Measurements from ENCODE around the gene GPC3.

Gene GPC3

DNA sequence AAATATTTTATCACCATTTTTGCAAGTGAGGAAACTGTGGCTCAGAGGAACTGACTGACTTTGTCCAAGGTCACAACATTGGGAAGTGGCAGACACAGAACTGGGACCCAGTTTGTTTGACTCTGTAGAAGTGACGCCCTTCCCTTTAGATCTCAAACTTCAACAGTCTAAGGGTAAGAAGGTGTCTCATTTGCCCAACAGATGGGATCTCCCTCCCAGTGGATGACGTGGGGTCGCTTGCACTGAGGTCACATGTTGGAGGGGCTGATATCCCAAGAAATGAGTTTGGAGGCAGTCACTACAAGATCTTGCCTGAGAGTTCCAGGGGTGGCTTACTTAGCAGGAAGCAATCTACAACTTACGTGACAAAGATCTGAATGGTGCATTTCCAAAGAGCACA, 397.6 kb downstream of the GPC3 start:
- no peak for DNase-seq

DNA sequence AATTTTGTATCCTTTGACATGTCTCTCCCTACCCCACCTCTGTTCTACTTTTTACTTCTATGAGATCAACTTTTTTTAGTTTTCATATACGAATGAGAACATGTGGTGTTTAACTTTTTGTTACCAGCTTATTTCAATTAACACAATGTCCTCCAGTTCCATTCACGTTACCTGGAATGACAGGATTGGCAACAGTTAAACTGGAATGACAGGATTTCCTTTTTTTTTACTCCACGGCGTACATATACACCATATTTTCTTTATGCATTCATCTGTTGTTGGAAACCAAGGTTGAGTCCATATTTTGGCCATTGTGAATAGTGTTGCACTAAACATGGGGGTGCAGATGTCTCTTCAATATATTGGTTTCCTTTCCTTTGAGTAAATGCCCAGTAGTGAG, 398.3 kb downstream of the GPC3 start:
- no peak for DNase-seq

DNA sequence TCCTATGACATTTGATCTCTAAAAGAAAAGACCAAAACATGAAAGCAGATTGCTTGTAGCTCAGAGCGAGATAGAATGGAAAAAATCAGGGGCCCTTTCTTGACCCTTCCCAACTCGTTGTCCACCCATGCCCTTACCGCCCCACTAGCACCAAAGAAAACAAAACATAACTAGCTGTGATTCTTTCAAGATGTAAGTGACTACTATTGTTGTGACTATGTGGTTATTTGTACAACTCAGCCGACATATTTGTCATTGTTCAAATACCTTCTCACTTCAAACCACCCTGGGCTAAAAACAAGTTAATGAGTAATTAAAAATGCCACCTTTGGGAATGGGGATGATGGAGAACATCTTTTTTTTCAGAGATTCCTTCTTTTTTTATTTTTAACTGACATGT, 399.0 kb downstream of the GPC3 start:
- DNase-seq = no peak

DNA sequence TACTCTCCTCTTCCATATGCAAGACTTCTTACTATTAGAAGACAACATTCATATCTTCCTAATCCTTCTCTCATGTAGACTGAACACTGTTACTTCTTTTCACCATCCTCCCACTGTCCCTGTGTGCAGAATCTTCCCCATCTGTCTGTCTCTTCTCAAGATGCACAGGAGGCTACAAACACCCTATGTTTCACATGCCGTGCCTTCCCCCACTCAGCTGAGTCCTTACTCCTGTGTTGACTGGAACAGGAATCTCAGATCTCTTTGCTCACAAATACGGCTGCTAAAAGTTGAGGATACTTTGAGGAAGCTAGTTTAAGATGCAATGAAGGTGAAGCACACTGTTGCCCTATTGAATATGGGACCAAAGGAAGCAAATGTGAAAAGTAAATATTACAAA, 401.6 kb downstream of the GPC3 start:
- DNase-seq = no peak

DNA sequence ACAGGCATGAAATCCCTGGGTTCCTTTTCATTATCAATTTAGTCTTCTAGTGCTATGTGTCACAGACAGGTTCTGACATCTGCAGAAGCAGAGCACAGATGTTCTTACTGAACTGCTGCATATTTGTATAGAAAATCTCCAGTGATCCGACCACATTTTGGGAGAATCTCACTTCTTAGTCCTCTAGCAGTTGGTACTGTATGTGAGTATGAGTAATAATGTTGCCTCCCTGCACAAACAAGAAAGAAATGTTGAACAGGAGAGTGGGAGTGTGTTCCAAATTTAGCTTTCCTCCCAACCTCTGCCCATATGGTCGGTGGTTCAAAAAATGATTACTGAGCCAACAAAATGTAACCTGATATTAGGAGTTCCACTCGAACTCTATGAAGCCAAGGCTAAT, 404.8 kb downstream of the GPC3 start:
- DNase-seq = no peak

GRCh38 chrX:133579631-133580030, 405.8 kb downstream of the GPC3 start:
- no peak for DNase-seq

DNA sequence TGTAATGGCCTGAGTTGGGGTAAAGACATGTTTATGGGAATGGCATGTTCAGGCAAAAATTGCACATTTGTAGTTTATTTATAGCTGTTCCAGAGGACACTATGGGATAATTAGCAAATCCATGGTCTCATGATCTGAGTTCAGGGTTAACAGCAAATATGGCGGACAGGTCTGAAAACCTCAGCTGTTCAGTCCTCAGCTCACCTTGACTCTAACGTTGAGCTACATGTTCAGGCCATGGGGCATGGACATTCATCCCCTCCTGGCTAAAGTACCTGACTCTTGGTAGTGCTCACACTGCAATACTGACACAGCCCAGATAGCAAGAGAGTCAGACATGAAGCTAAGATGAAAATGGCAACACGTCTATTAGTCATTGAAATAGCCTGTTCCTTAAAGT, 408.5 kb downstream of the GPC3 start:
- DNase-seq = no peak

- DNase-seq = no peak
Observed at GRCh38 chrX:133575501-133576136, 409.8 kb downstream of the GPC3 start.

DNA sequence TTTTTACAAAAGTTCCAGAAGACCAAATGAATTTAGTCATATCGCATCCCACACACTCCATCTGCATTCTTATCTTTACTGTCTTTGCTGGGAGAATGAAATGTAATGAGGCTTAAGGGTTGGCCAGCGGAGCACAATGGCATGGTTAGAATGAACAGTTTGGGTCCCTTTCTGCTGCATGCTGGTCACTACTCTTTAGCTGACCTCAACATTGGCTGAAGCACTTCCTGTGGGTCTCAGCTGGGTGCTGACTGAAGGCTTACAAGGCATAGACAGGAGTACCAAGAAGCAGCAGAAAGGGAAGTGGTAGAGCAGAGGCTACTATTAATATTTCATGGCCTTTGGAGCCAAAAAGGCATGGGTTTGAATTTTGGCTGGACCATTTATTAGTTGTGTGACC, 410.7 kb downstream of the GPC3 start:
- no peak for DNase-seq

- DNase-seq = no peak
Observed at GRCh38 chrX:133570549-133570948, 414.8 kb downstream of the GPC3 start.

DNA sequence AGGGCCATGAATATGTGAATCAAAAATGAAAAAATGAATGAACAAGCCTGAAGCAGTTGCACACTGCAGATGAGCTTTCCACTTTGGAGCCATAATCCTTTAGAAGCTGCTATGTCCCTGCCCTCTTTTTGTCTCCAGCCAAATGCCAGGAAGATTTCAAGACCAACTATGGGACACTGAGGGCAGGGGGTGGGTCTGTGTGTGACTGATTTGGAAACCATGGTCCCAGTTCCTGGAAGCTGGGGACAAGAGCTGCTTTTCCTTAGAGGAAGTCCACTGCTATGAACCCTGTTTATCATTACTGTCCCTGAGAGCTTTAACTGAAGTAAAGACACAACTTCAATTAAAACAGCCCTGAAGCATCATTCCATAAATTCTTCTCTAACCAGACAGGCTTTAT, 416.2 kb downstream of the GPC3 start:
- no peak for DNase-seq

GRCh38 chrX:133568109-133568508, 417.3 kb downstream of the GPC3 start:
- no peak for DNase-seq

- DNase-seq = no peak
Observed at GRCh38 chrX:133566876-133567275, 418.5 kb downstream of the GPC3 start.

GRCh38 chrX:133563705-133564104, 421.7 kb downstream of the GPC3 start:
- DNase-seq = no peak

- no peak for DNase-seq
Observed at GRCh38 chrX:133561251-133561650, 424.1 kb downstream of the GPC3 start.

GRCh38 chrX:133559909-133560308, 425.5 kb downstream of the GPC3 start:
- no peak for DNase-seq

- DNase-seq = no peak
Observed at GRCh38 chrX:133555782-133556458, 429.5 kb downstream of the GPC3 start.

DNA sequence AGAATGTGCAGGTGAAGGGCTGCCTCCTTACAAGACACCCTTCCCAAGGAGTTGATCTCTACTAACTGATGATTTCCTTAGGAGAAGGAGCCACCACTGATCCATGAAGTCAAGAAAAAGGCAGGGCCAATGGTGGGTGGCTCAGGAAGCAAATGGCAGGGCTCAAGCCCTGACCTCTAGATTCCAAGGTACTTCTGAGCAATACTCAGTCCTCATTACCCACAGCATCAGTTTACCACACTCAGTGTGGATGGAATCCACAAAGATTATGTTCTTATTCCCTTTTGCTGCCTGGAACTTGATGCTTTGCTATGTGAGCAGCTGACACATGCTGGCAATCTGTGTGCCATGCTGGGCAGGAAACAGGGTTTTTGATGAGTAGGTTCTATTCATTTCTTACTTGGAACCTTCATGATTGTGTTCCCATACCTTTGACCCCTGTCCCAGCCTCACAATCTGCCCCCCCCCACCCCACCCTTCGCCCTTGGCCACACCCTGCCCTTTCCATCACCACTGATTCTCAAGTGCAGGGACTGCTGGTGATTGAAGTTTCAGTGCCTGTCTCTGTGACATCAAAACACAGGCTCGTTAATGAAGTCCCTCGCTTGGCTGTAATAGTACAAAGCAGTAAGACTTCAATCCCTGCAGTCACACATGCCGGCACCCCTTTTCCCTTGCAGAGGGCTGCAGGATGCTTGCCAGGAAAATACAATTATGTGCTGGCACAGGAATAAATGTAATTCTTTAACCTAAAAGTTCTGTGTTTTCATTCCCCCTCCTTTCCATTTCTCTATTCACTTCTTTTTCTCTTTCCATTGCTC, 434.5 kb downstream of the GPC3 start:
- no peak for DNase-seq

DNA sequence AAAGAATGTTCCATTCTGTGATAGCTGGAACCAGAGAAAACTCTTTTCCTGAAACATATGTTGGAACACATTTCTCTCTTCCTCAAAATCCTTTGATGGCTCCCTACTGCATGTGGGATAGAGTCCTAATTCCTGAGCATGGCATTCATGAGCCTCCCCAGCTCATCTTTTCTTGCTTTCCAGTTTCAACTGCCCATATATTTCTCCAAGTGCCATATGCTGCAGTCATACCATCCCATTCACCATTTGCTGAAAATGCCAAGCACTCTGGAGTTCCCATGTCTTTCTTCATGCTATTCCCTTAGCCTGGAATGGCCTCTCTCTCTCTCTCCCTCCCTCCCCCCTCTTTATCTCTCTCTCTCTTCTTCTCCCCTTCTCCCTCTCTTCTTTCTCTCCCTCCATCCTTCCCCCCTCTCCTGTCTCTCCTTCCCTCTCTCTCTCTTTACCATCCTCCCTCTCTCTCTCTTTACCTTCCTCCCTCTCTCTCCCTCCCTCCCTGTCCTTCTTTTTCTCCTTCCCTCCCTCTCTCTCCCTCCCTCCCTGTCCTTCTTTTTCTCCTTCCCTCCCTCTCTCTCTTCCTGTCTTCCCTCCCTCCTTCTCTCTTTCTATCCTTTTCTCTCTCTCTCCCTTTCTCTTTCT, 436.0 kb downstream of the GPC3 start:
- DNase-seq = no peak

GRCh38 chrX:133546441-133546840, 439.0 kb downstream of the GPC3 start:
- DNase-seq = no peak

- no peak for DNase-seq
Observed at GRCh38 chrX:133544778-133545177, 440.6 kb downstream of the GPC3 start.

DNA sequence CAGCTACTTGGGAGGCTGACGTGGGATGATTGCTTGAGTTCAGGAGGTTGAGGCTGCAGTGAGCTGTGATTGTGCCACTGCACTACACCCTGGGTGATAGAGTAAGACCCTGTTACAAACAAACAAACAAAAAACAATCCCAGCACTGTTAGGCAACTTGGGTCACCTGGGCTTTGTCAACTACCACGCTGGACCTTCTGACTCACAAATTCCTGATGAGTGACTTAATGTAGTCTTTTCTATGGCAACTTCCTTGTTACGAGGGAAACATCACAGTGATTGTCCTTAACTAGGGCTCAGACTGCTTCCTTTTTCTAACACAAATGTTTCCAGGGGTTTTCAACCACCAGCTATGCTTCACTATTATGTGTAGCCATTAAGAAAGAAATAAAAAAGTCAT, 441.3 kb downstream of the GPC3 start:
- no peak for DNase-seq

DNA sequence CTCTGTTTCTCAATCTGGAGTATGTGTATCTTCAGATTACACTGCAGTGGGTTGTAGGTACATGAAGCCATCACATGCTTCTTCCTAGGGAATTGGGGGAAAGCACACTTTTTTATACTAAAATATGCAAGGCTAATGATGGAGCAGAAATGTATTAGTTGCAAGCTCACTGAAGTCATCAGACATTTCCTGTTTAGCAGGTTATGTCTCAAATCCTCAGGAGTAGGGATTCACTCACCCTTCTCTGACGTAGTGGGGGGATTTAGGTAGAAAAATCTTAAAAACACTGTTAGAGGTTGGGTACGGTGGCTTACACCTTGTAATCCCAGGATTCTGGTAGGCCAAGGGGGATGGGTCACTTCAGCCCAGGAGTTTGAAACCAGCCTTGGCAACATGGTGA, 441.7 kb downstream of the GPC3 start:
- no peak for DNase-seq

GRCh38 chrX:133542476-133542875, 442.9 kb downstream of the GPC3 start:
- no peak for DNase-seq

All from effector CD8-positive, alpha-beta T cell (primary cell).